HEK293 (cell line): ENCODE results near the gene DCLRE1C.

Experiments
- SCRT1 ChIP-seq: fragments of 450-650 bp; formaldehyde crosslinking; IDR thresholded peaks from 2 replicates; pipeline ENCODE4 v1.5.1; 2016; ENCODE audit warnings: missing biosample characterization, missing genetic modification characterization, borderline replicate concordance
- ZNF2 ChIP-seq: fragments of 450-650 bp; formaldehyde crosslinking; IDR thresholded peaks from 2 replicates; pipeline ENCODE4 v1.5.1; 2016; ENCODE audit warnings: missing biosample characterization, missing genetic modification characterization
- ZNF223 ChIP-seq: fragments of 450-650 bp; formaldehyde crosslinking; IDR thresholded peaks from 2 replicates; pipeline ENCODE4 v1.5.1; 2016; ENCODE audit warnings: missing biosample characterization, missing genetic modification characterization
- ZNF701 ChIP-seq: fragments of 450-650 bp; formaldehyde crosslinking; IDR thresholded peaks from 2 replicates; pipeline ENCODE4 v1.5.1; 2016; ENCODE audit warnings: missing biosample characterization, missing genetic modification characterization
- TF ChIP-seq, protein P1 (sequence below): fragments of 450-650 bp; formaldehyde crosslinking; IDR thresholded peaks from 2 replicates; pipeline ENCODE4 v1.5.1; 2016; ENCODE audit warnings: missing biosample characterization, missing genetic modification characterization
- TF ChIP-seq, protein P2 (sequence below): fragments of 450-650 bp; formaldehyde crosslinking; IDR thresholded peaks from 2 replicates; pipeline ENCODE4 v1.5.1; 2016; ENCODE audit warnings: missing biosample characterization, missing genetic modification characterization

DNA sequence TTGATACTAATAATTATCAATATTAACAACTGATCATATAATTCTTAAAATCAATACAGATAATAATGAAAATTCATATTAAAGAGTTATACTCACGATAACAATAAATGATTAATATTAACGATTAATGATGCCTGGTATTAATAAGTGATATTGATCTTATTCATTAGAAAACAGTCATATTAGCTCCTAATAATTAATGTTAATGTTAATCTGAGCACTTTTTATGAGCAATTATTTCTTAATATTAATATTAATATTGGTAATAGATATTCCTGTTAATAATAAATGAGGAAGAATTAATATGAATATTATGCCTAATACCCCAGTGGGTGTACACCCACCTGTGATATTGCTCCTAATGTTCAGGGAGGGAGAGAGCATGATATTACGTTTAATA is 28.8 kb upstream of the DCLRE1C start:
- no peak for TF ChIP-seq ZNF701 (tag by site-specific recombination)
- TF ChIP-seq, protein P1, sequence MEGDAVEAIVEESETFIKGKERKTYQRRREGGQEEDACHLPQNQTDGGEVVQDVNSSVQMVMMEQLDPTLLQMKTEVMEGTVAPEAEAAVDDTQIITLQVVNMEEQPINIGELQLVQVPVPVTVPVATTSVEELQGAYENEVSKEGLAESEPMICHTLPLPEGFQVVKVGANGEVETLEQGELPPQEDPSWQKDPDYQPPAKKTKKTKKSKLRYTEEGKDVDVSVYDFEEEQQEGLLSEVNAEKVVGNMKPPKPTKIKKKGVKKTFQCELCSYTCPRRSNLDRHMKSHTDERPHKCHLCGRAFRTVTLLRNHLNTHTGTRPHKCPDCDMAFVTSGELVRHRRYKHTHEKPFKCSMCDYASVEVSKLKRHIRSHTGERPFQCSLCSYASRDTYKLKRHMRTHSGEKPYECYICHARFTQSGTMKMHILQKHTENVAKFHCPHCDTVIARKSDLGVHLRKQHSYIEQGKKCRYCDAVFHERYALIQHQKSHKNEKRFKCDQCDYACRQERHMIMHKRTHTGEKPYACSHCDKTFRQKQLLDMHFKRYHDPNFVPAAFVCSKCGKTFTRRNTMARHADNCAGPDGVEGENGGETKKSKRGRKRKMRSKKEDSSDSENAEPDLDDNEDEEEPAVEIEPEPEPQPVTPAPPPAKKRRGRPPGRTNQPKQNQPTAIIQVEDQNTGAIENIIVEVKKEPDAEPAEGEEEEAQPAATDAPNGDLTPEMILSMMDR (tag by site-specific recombination), result no peak
- TF ChIP-seq, protein P2, sequence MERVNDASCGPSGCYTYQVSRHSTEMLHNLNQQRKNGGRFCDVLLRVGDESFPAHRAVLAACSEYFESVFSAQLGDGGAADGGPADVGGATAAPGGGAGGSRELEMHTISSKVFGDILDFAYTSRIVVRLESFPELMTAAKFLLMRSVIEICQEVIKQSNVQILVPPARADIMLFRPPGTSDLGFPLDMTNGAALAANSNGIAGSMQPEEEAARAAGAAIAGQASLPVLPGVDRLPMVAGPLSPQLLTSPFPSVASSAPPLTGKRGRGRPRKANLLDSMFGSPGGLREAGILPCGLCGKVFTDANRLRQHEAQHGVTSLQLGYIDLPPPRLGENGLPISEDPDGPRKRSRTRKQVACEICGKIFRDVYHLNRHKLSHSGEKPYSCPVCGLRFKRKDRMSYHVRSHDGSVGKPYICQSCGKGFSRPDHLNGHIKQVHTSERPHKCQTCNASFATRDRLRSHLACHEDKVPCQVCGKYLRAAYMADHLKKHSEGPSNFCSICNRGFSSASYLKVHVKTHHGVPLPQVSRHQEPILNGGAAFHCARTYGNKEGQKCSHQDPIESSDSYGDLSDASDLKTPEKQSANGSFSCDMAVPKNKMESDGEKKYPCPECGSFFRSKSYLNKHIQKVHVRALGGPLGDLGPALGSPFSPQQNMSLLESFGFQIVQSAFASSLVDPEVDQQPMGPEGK (tag by site-specific recombination), result no peak
- no peak for TF ChIP-seq SCRT1 (tag by site-specific recombination)
- no peak for TF ChIP-seq ZNF223 (tag by site-specific recombination)
- TF ChIP-seq ZNF2 (tag by site-specific recombination), result no peak
